Measurements from ENCODE around the gene TTLL11.

The TTLL11 gene

DNA sequence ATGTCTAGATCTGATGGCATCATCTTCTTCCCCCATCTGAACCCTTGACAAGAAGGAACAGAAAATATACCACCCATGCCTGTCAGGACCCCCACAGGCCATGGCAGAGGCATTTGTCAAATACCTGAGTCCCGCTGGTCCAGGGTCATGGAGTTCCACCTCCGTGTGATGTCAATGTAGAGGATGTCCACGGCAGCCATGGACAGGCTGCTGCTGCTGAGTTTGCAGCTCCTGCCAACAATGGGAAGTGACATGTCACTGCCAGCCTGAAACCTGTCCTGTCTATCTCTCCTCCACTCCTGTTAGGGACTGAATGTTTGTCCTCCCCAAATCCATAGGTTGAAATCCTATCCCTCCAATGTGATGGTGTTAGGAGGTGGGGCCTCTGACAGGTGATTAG lies 232.9 kb downstream of the TTLL11 start:
- Histone ChIP-seq H3K27me3 (ENCODE audit: control insufficient read depth, insufficient read depth, low read length) (no peaks in the 10 kb centered on the region), H3K9me3 (ENCODE audit: control insufficient read depth, insufficient read depth, low read length) (no peaks in the 10 kb centered on the region), H3K27ac (ENCODE audit: low read depth, low read length) (no peak overlapping the region), H3K4me3 (ENCODE audit: low read depth, low read length) (no peak overlapping the region), H3K9ac (ENCODE audit: low read depth, low read length) (no peak overlapping the region), H3K4me1 (ENCODE audit: control insufficient read depth, insufficient read depth, low read length) (peaks cover 10% of the 10 kb centered on the region; the same call in 1 of the 2 replicates), H3K36me3 (ENCODE audit: control insufficient read depth, insufficient read depth, low read length) (no peaks in the 10 kb centered on the region)

- Histone ChIP-seq H3K9me3 (ENCODE audit: control insufficient read depth, insufficient read depth, low read length) (no peaks in the 10 kb centered on the region), H3K27ac (ENCODE audit: low read depth, low read length) (no peak overlapping the region), H3K27me3 (ENCODE audit: control insufficient read depth, insufficient read depth, low read length) (no peaks in the 10 kb centered on the region), H3K4me3 (ENCODE audit: low read depth, low read length) (no peak overlapping the region), H3K4me1 (ENCODE audit: control insufficient read depth, insufficient read depth, low read length) (peaks cover 10% of the 10 kb centered on the region; the same call in 1 of the 2 replicates), H3K36me3 (ENCODE audit: control insufficient read depth, insufficient read depth, low read length) (no peaks in the 10 kb centered on the region), H3K9ac (ENCODE audit: low read depth, low read length) (no peak overlapping the region)
Observed at GRCh38 chr9:121859646-121860045, 233.5 kb downstream of the TTLL11 start.

DNA sequence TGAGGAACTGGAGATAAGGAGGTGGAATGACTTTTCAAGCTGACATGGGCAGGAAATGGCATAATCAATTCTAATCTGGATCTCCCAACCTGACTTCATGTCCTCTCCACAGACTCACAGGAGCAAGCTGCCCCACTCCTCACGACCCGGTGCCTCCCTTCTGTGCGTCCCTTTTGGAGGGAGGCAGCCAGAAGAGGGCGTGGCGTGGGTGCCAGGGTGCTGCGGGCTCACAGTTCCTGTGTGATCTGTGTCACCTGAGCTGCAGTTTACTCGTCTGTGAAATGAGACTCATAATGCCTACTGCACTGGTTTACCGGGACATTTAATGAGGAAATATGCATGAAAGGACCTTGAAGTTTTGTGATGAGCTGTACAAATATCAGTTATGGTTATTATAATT lies 234.3 kb downstream of the TTLL11 start:
- peaks cover 10% of the 10 kb centered on the region; the same call in 1 of the 2 replicates for H3K4me1 ChIP-seq (ENCODE audit: control insufficient read depth, insufficient read depth, low read length)
- no peak overlapping the region for H3K27ac ChIP-seq (ENCODE audit: low read depth, low read length)
- H3K9ac ChIP-seq (ENCODE audit: low read depth, low read length), result no peak overlapping the region
- no peaks in the 10 kb centered on the region for H3K27me3 ChIP-seq (ENCODE audit: control insufficient read depth, insufficient read depth, low read length)
- no peaks in the 10 kb centered on the region for H3K9me3 ChIP-seq (ENCODE audit: control insufficient read depth, insufficient read depth, low read length)
- H3K36me3 ChIP-seq (ENCODE audit: control insufficient read depth, insufficient read depth, low read length), result no peaks in the 10 kb centered on the region
- H3K4me3 ChIP-seq (ENCODE audit: low read depth, low read length), result no peak overlapping the region

DNA sequence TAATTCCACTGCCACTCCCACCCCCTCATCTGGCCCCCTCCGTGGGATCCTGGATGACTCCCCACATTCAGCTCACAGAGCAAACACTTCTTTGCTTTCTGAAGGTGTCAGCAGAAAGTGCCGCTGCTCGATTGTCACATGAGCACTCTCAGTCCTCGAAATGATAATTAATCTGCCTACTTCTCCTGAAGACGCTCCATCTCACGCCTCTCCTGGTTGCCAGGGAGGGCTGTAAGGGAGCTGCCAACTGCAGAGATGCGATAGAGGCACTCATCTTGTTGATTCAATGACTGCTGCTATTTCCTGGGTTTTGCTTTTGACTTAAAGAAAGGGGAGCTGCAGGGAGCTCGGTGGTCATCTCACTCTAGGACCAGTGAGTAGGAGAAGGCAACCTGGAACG lies 235.2 kb downstream of the TTLL11 start:
- Histone ChIP-seq H3K4me3 (ENCODE audit: low read depth, low read length) (no peak overlapping the region), H3K9me3 (ENCODE audit: control insufficient read depth, insufficient read depth, low read length) (no peaks in the 10 kb centered on the region), H3K4me1 (ENCODE audit: control insufficient read depth, insufficient read depth, low read length) (peaks cover 1% of the 10 kb centered on the region; the same call in 1 of the 2 replicates), H3K9ac (ENCODE audit: low read depth, low read length) (no peak overlapping the region), H3K27ac (ENCODE audit: low read depth, low read length) (no peak overlapping the region), H3K27me3 (ENCODE audit: control insufficient read depth, insufficient read depth, low read length) (no peaks in the 10 kb centered on the region), H3K36me3 (ENCODE audit: control insufficient read depth, insufficient read depth, low read length) (no peaks in the 10 kb centered on the region)

DNA sequence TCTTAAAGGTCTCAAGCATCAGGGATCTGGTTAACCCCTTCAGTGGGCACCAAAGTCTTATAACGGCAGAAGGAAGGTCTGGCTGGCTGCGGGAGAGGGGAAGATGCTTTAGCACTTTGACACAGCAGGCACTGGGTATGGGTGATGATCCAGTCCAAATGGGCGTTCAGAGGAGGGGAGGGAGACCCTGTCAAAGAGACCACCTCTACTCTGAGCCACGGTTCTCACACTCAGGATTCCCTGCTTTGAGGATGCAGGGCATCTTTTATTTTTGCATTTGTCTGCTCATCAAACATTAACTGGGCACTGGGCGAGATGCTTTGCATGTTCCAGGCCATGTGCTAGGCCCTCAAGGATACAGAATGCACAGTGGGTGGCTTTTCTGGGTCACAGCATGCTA lies 237.6 kb downstream of the TTLL11 start:
- no peaks in the 10 kb centered on the region for H3K4me1 ChIP-seq (ENCODE audit: control insufficient read depth, insufficient read depth, low read length)
- no peak overlapping the region for H3K27ac ChIP-seq (ENCODE audit: low read depth, low read length)
- no peaks in the 10 kb centered on the region for H3K36me3 ChIP-seq (ENCODE audit: control insufficient read depth, insufficient read depth, low read length)
- no peak overlapping the region for H3K9ac ChIP-seq (ENCODE audit: low read depth, low read length)
- H3K4me3 ChIP-seq (ENCODE audit: low read depth, low read length), result no peak overlapping the region
- no peaks in the 10 kb centered on the region for H3K27me3 ChIP-seq (ENCODE audit: control insufficient read depth, insufficient read depth, low read length)
- no peaks in the 10 kb centered on the region for H3K9me3 ChIP-seq (ENCODE audit: control insufficient read depth, insufficient read depth, low read length)

DNA sequence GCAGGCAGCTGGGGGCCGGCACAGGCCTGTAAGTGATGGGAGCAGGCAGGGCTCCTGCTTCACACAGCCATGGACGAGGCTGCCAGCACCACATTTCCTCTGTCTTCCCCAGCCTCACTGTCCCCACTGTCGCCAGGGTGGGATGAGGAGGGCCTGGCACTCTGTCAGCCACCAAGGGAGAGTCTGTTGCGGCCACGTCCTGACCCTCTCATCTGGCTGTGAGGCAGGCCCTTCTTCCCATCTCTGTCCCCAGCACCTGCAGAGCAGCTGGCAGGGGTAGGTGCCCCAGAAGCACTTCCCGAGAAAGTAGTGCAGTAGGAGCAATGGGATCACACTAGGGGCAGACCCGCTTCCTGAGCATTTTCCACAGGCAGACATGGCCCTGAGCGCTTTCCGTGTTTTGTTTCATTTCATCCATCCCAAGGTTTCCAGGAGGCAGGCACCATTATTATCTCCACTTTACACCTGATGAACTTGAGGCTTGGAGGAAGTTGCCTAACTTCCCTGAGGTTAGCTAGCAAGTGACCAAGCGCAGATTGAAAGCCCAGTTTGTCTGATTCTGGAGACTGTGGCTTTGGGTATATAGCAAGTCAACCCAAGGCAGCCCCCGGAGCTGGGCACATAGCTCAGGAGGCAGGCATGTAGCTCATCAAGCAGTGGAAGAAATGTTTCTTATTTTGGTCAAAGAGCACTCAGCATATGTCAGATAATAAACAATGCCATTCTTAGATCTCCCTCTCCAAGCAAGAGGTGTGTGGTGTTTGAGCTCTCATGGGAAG lies 239.3 kb downstream of the TTLL11 start:
- H3K27ac ChIP-seq (ENCODE audit: low read depth, low read length), result no peak overlapping the region
- no peak overlapping the region for H3K4me3 ChIP-seq (ENCODE audit: low read depth, low read length)
- H3K36me3 ChIP-seq (ENCODE audit: control insufficient read depth, insufficient read depth, low read length), result no peaks in the 10 kb centered on the region
- no peak overlapping the region for H3K9ac ChIP-seq (ENCODE audit: low read depth, low read length)
- no peaks in the 10 kb centered on the region for H3K4me1 ChIP-seq (ENCODE audit: control insufficient read depth, insufficient read depth, low read length)
- H3K27me3 ChIP-seq (ENCODE audit: control insufficient read depth, insufficient read depth, low read length), result no peaks in the 10 kb centered on the region
- H3K9me3 ChIP-seq (ENCODE audit: control insufficient read depth, insufficient read depth, low read length), result peaks cover 2% of the 10 kb centered on the region; the same call in 1 of the 2 replicates

GRCh38 chr9:121852651-121853616 lies 240.2 kb downstream of the TTLL11 start:
- Histone ChIP-seq H3K4me1 (ENCODE audit: control insufficient read depth, insufficient read depth, low read length) (no peaks in the 10 kb centered on the region), H3K9me3 (ENCODE audit: control insufficient read depth, insufficient read depth, low read length) (peaks cover 5% of the 10 kb centered on the region), H3K27ac (ENCODE audit: low read depth, low read length) (no peak overlapping the region), H3K9ac (ENCODE audit: low read depth, low read length) (no peak overlapping the region), H3K4me3 (ENCODE audit: low read depth, low read length) (no peak overlapping the region), H3K36me3 (ENCODE audit: control insufficient read depth, insufficient read depth, low read length) (no peaks in the 10 kb centered on the region), H3K27me3 (ENCODE audit: control insufficient read depth, insufficient read depth, low read length) (no peaks in the 10 kb centered on the region)

- H3K9ac ChIP-seq (ENCODE audit: low read depth, low read length), result no peak overlapping the region
- H3K4me1 ChIP-seq (ENCODE audit: control insufficient read depth, insufficient read depth, low read length), result no peaks in the 10 kb centered on the region
- no peak overlapping the region for H3K27ac ChIP-seq (ENCODE audit: low read depth, low read length)
- no peaks in the 10 kb centered on the region for H3K36me3 ChIP-seq (ENCODE audit: control insufficient read depth, insufficient read depth, low read length)
- peaks cover 5% of the 10 kb centered on the region for H3K9me3 ChIP-seq (ENCODE audit: control insufficient read depth, insufficient read depth, low read length)
- no peaks in the 10 kb centered on the region for H3K27me3 ChIP-seq (ENCODE audit: control insufficient read depth, insufficient read depth, low read length)
- no peak overlapping the region for H3K4me3 ChIP-seq (ENCODE audit: low read depth, low read length)
Observed at GRCh38 chr9:121852241-121852640, 240.9 kb downstream of the TTLL11 start.

- Histone ChIP-seq H3K9me3 (ENCODE audit: control insufficient read depth, insufficient read depth, low read length) (peaks cover 5% of the 10 kb centered on the region), H3K9ac (ENCODE audit: low read depth, low read length) (no peak overlapping the region), H3K27ac (ENCODE audit: low read depth, low read length) (no peak overlapping the region), H3K36me3 (ENCODE audit: control insufficient read depth, insufficient read depth, low read length) (no peaks in the 10 kb centered on the region), H3K4me1 (ENCODE audit: control insufficient read depth, insufficient read depth, low read length) (no peaks in the 10 kb centered on the region), H3K4me3 (ENCODE audit: low read depth, low read length) (no peak overlapping the region), H3K27me3 (ENCODE audit: control insufficient read depth, insufficient read depth, low read length) (no peaks in the 10 kb centered on the region)
Observed at GRCh38 chr9:121851641-121852091, 241.4 kb downstream of the TTLL11 start.

DNA sequence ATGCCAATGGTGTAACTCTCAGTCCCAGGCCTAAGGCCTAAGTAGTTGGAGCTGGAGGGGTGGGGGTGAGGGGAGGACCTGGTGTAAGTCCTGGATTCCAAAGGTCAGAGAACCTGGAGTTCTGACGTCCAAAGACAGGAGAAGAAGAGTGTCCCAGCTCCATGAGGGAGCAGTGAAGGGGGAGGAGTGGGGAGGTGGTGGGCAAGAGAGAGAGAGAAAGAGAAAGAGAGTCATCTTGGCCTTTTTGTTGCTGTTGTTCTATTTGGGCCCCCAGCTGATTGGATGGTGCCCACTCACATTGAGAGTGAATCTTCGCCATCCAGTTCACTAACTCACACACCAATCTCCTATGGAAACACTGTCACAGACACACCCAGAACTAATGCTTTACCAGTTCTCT lies 242.7 kb downstream of the TTLL11 start:
- H3K27me3 ChIP-seq (ENCODE audit: control insufficient read depth, insufficient read depth, low read length), result no peaks in the 10 kb centered on the region
- no peak overlapping the region for H3K4me3 ChIP-seq (ENCODE audit: low read depth, low read length)
- peaks cover 5% of the 10 kb centered on the region for H3K9me3 ChIP-seq (ENCODE audit: control insufficient read depth, insufficient read depth, low read length)
- no peaks in the 10 kb centered on the region for H3K36me3 ChIP-seq (ENCODE audit: control insufficient read depth, insufficient read depth, low read length)
- H3K27ac ChIP-seq (ENCODE audit: low read depth, low read length), result no peak overlapping the region
- H3K9ac ChIP-seq (ENCODE audit: low read depth, low read length), result no peak overlapping the region
- no peaks in the 10 kb centered on the region for H3K4me1 ChIP-seq (ENCODE audit: control insufficient read depth, insufficient read depth, low read length)

DNA sequence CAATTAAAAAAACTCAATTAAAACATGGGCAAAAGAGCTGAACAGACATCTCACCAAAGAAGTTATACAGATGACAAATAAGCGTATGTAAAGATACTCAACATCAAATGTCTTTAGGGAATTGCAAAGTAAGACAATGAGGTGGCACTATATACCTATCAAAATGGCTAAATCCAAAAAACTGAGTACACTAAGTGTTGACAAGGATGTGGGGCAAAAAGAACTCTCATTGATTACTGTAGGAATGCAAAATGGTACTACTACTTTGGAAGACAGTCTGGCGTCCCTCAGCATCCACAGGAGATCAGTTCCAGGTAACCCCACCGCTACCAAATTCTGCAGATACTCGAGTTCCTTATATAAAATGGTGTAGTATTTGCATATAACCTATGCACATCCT lies 243.6 kb downstream of the TTLL11 start:
- H3K27me3 ChIP-seq (ENCODE audit: control insufficient read depth, insufficient read depth, low read length), result no peaks in the 10 kb centered on the region
- H3K9me3 ChIP-seq (ENCODE audit: control insufficient read depth, insufficient read depth, low read length), result peaks cover 5% of the 10 kb centered on the region
- H3K36me3 ChIP-seq (ENCODE audit: control insufficient read depth, insufficient read depth, low read length), result no peaks in the 10 kb centered on the region
- H3K9ac ChIP-seq (ENCODE audit: low read depth, low read length), result no peak overlapping the region
- H3K4me1 ChIP-seq (ENCODE audit: control insufficient read depth, insufficient read depth, low read length), result no peaks in the 10 kb centered on the region
- H3K27ac ChIP-seq (ENCODE audit: low read depth, low read length), result no peak overlapping the region
- no peak overlapping the region for H3K4me3 ChIP-seq (ENCODE audit: low read depth, low read length)

Measured in HUES48 (cell line).